Thyroid gland (tissue), 4 donors: ENCODE results near the gene ZFP42.

Experiments used
- POLR2A ChIP-seq, 2 donors: fragments of 450-650 bp; IDR thresholded peaks; one replicate each; pipeline ENCODE4 v1.6.1; 2017; ENCODE audit warnings: antibody characterized with exemption in 2 of 2, mild to moderate bottlenecking in 2 of 2, moderate library complexity in 1 of 2
- TF ChIP-seq, protein P1 (sequence below), 6 experiments: fragments of 200-600 bp in 3 of 6; fragments of 450-650 bp in 3 of 6; sonication (generic) in 3 of 6; IDR thresholded peaks; one replicate each; pipeline ENCODE4 v1.5.1; 2016 to 2019; ENCODE audit warnings: antibody characterized with exemption in 6 of 6, mild to moderate bottlenecking in 2 of 6, inconsistent platforms in 1 of 6, moderate library complexity in 1 of 6

DNA sequence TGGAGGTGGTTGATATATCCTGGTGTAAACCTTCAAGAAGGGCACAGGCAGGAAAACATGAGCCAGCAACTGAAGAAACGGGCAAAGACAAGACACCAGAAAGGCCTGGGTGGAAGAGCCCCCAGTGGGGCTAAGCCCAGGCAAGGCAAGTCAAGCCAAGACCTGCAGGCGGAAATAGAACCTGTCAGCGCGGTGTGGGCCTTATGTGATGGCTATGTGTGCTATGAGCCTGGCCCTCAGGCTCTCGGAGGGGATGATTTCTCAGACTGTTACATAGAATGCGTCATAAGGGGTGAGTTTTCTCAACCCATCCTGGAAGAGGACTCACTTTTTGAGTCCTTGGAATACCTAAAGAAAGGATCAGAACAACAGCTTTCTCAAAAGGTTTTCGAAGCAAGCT is 7.2 kb downstream of the ZFP42 start:
- TF ChIP-seq, protein P1, sequence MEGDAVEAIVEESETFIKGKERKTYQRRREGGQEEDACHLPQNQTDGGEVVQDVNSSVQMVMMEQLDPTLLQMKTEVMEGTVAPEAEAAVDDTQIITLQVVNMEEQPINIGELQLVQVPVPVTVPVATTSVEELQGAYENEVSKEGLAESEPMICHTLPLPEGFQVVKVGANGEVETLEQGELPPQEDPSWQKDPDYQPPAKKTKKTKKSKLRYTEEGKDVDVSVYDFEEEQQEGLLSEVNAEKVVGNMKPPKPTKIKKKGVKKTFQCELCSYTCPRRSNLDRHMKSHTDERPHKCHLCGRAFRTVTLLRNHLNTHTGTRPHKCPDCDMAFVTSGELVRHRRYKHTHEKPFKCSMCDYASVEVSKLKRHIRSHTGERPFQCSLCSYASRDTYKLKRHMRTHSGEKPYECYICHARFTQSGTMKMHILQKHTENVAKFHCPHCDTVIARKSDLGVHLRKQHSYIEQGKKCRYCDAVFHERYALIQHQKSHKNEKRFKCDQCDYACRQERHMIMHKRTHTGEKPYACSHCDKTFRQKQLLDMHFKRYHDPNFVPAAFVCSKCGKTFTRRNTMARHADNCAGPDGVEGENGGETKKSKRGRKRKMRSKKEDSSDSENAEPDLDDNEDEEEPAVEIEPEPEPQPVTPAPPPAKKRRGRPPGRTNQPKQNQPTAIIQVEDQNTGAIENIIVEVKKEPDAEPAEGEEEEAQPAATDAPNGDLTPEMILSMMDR (IDR thresholded peaks at IDR 0.05), result no peak
- TF ChIP-seq POLR2A (IDR thresholded peaks at IDR 0.05), result no peak
